ENCODE data around the gene HSPB6.
"Not testable (repeated sequence)": the region's sequence is repeated elsewhere in the genome, so short reads cannot be mapped to it uniquely, and the experiment has no call there.

HSPB6 gene

GRCh38 chr19:35786299-35787160 is 29.7 kb upstream of the HSPB6 start:
- no peak for DNase-seq (ENCODE audit: low read depth in 3 of 3, low spot score in 1 of 3)

GRCh38 chr19:35785339-35785627 is 28.5 kb upstream of the HSPB6 start:
- DNase-seq (ENCODE audit: low read depth in 3 of 3, low spot score in 1 of 3): no peak

- no peak for DNase-seq (ENCODE audit: low read depth in 3 of 3, low spot score in 1 of 3)
Measured at GRCh38 chr19:35784503-35785338, 27.9 kb upstream of the HSPB6 start.

- no peak for DNase-seq (ENCODE audit: low read depth in 3 of 3, low spot score in 1 of 3)
Measured at GRCh38 chr19:35783469-35784434, 26.9 kb upstream of the HSPB6 start.

- DNase-seq (ENCODE audit: low read depth in 3 of 3, low spot score in 1 of 3): no peak
Measured at GRCh38 chr19:35782589-35782988, 25.8 kb upstream of the HSPB6 start.

- DNase-seq (ENCODE audit: low read depth in 3 of 3, low spot score in 1 of 3): no peak
Measured at GRCh38 chr19:35781650-35782049, 24.8 kb upstream of the HSPB6 start.

- no peak for DNase-seq (ENCODE audit: low read depth in 3 of 3, low spot score in 1 of 3)
Measured at GRCh38 chr19:35780717-35781116, 23.9 kb upstream of the HSPB6 start.

- DNase-seq (ENCODE audit: low read depth in 3 of 3, low spot score in 1 of 3): no peak
Measured at GRCh38 chr19:35780058-35780457, 23.2 kb upstream of the HSPB6 start.

GRCh38 chr19:35779033-35779432 is 22.2 kb upstream of the HSPB6 start:
- no peak for DNase-seq (ENCODE audit: low read depth in 3 of 3, low spot score in 1 of 3)

- no peak for DNase-seq (ENCODE audit: low read depth in 3 of 3, low spot score in 1 of 3)
Measured at GRCh38 chr19:35777961-35778360, 21.1 kb upstream of the HSPB6 start.

GRCh38 chr19:35777086-35777841 is 20.4 kb upstream of the HSPB6 start:
- DNase-seq (ENCODE audit: low read depth in 3 of 3, low spot score in 1 of 3): no peak

- DNase-seq (ENCODE audit: low read depth in 3 of 3, low spot score in 1 of 3): no peak
Measured at GRCh38 chr19:35776102-35776788, 19.4 kb upstream of the HSPB6 start.

- peak; percentile 95 to 97 (median 96) for DNase-seq (ENCODE audit: low read depth in 3 of 3, low spot score in 1 of 3)
Measured at GRCh38 chr19:35775298-35776101, 18.7 kb upstream of the HSPB6 start, which contains the start of gene ARHGAP33. Gene ARHGAP33, plus strand, starts transcription at chr19:35775564. Its CDS starts 95 bp downstream, at chr19:35775659.

- no peak for DNase-seq (ENCODE audit: low read depth in 3 of 3, low spot score in 1 of 3)
Measured at GRCh38 chr19:35775046-35775297, 18.1 kb upstream of the HSPB6 start.

- DNase-seq (ENCODE audit: low read depth in 3 of 3, low spot score in 1 of 3): no peak
Measured at GRCh38 chr19:35774274-35775045, 17.6 kb upstream of the HSPB6 start.

GRCh38 chr19:35773020-35773806 is 16.4 kb upstream of the HSPB6 start:
- DNase-seq (ENCODE audit: low read depth in 3 of 3, low spot score in 1 of 3): no peak

- DNase-seq (ENCODE audit: low read depth in 3 of 3, low spot score in 1 of 3): not testable (repeated sequence)
Measured at GRCh38 chr19:35772362-35772761, 15.5 kb upstream of the HSPB6 start.

GRCh38 chr19:35768082-35768421 is 11.2 kb upstream of the HSPB6 start:
- DNase-seq (ENCODE audit: low read depth in 3 of 3, low spot score in 1 of 3): no peak

All from stimulated activated CD4-positive, alpha-beta T cell treated with anti-CD3 and anti-CD28 coated beads, TNF-alpha, amount 100 ng/mL, for 1 hour (primary cell).